NCI-H446 (cell line): ENCODE data around the gene SCFD2.

Source experiments
- DNase-seq, 2 experiments: peaks; one replicate each; lab custom pipeline; 2025; lab: John Stamatoyannopoulos, UW

SCFD2 gene

GRCh38 chr4:52987392-52988056, 378.3 kb downstream of the SCFD2 start:
- no peak for DNase-seq

GRCh38 chr4:52984462-52984881, 381.4 kb downstream of the SCFD2 start:
- no peak for DNase-seq

GRCh38 chr4:52983563-52984303, 382.1 kb downstream of the SCFD2 start:
- DNase-seq, result peak; percentile 57 to 65

GRCh38 chr4:52982946-52983340, 382.9 kb downstream of the SCFD2 start:
- no peak for DNase-seq

- peak; percentile 25 to 68 for DNase-seq
These were observed 383.5 kb downstream of the SCFD2 start for GRCh38 chr4:52982255-52982945.

GRCh38 chr4:52979821-52980590, 385.9 kb downstream of the SCFD2 start:
- DNase-seq, result no peak

GRCh38 chr4:52979020-52979419, 386.8 kb downstream of the SCFD2 start:
- no peak for DNase-seq

- no peak for DNase-seq
These were observed 388.6 kb downstream of the SCFD2 start for GRCh38 chr4:52977252-52977651.

GRCh38 chr4:52976523-52977230, 389.2 kb downstream of the SCFD2 start:
- DNase-seq, result no peak

GRCh38 chr4:52968691-52969090, 397.2 kb downstream of the SCFD2 start:
- peak; percentile 20 to 78 for DNase-seq

GRCh38 chr4:52968241-52968640, 397.6 kb downstream of the SCFD2 start:
- DNase-seq, result no peak

GRCh38 chr4:52966781-52967180, 399.1 kb downstream of the SCFD2 start:
- no peak for DNase-seq

- no peak for DNase-seq
These were observed 399.7 kb downstream of the SCFD2 start for GRCh38 chr4:52966172-52966571.

- DNase-seq, result no peak
These were observed 401.2 kb downstream of the SCFD2 start for GRCh38 chr4:52964561-52965101.

GRCh38 chr4:52964011-52964410, 401.9 kb downstream of the SCFD2 start:
- peak; percentile 12 to 68 for DNase-seq

- DNase-seq, result no peak
These were observed 403.1 kb downstream of the SCFD2 start for GRCh38 chr4:52962721-52963120.

- no peak for DNase-seq
These were observed 404.0 kb downstream of the SCFD2 start for GRCh38 chr4:52961666-52962412.

- DNase-seq, result no peak
These were observed 406.3 kb downstream of the SCFD2 start for GRCh38 chr4:52959541-52959940.

GRCh38 chr4:52957835-52958631, 407.8 kb downstream of the SCFD2 start:
- no peak for DNase-seq

GRCh38 chr4:52957220-52957686, 408.6 kb downstream of the SCFD2 start:
- DNase-seq, result peak; percentile 28 to 68
